Omental fat pad (tissue), 4 donors: Measurements from ENCODE around the gene DEPP1. TPM values are rescaled to one million over a fixed set of nuclear protein-coding genes. Genes with fewer than 3 reads are reported as not detected.

Experiments used
- ATAC-seq: fragments of 150-250 bp; one replicate; pipeline ENCODE4 v1.9.1; 2016; ENCODE audit warnings: mild to moderate bottlenecking, moderate library complexity; ENCODE audit not compliant: low FRiP score
- DNase-seq: peaks from one replicate; pipeline ENCODE4 v3.0.0-alpha.2; 2019; ENCODE audit warnings: low spot score
- total RNA-seq, 4 donors: library from RNA; depleted of rRNA; stranded (reverse); fragments of >200 nt; gene quantifications; one replicate each; pipeline ENCODE4 v1.1.0, GENCODE V29; 2016
- TF ChIP-seq, protein P1 (sequence below), 3 donors: fragments of 450-650 bp; IDR thresholded peaks; one replicate each; pipeline ENCODE4 v1.5.1; 2016 to 2017; ENCODE audit warnings: antibody characterized with exemption in 3 of 3, mild to moderate bottlenecking in 3 of 3, moderate library complexity in 2 of 3

Gene DEPP1
- total RNA-seq, 4 donors from 2014 or later, result 181 to 740 (median 276) TPM

DNA sequence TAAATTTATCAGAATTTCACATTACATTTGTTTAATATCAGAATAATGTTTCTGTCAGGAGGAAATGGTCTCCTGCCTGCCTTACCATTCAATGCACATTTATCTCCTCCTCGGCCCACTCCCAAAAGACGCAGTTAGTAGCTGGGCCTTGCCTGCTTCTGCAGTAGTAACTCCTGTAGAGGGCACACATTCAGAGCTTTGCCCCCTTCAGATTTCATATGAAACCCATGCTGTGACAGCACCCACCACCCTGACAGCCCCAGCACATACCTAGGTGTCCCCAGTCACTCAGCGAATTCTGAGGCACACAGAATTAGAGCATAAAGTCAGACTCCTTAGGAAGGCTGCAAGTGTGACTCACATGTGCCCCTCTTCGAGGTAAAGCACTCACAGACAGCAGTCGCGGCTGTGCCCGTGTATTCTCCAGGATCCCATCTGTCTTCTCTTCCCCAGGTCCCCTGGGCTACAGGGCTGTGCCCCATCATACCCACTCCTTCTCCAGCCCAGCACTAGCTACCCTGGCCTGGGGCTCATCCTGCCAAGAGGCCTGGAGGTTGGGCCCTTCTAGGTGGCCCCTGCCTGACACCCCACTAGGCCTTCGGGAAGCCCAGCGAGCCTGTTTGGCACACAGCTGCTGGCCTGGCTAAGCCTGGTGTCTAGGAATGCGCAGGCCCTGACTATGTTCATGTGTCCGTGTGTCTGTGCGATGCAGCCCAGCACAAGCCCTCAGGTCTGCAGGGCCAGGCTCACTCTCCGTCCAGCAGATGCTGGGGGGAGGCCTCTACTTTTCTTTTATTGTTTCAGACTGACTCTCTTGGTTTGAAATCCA lies 4.7 kb upstream of the DEPP1 start:
- TF ChIP-seq, protein P1, sequence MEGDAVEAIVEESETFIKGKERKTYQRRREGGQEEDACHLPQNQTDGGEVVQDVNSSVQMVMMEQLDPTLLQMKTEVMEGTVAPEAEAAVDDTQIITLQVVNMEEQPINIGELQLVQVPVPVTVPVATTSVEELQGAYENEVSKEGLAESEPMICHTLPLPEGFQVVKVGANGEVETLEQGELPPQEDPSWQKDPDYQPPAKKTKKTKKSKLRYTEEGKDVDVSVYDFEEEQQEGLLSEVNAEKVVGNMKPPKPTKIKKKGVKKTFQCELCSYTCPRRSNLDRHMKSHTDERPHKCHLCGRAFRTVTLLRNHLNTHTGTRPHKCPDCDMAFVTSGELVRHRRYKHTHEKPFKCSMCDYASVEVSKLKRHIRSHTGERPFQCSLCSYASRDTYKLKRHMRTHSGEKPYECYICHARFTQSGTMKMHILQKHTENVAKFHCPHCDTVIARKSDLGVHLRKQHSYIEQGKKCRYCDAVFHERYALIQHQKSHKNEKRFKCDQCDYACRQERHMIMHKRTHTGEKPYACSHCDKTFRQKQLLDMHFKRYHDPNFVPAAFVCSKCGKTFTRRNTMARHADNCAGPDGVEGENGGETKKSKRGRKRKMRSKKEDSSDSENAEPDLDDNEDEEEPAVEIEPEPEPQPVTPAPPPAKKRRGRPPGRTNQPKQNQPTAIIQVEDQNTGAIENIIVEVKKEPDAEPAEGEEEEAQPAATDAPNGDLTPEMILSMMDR (IDR thresholded peaks at IDR 0.05), result no peak
- ATAC-seq (no peak), DNase-seq (no peak)

DNA sequence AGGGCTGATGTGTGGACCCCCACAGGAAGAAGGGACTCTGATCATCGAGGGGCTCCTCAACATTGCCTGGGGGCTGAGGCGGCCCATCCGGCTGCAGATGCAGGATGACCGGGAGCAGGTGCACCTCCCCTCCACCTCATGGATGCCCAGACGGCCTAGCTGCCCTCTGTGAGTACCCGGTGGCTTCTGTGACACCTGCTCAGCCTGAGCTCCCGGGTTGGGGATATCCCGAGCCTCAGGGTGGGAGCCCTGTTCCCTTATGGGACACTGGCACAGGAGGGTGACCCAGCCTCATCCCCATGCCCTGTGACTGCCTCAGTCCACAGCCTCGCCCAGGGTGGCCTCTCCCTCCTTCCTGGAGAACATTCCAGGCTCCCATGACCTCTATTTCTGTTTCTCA lies 3.9 kb upstream of the DEPP1 start:
- DNase-seq, result no peak

DNA sequence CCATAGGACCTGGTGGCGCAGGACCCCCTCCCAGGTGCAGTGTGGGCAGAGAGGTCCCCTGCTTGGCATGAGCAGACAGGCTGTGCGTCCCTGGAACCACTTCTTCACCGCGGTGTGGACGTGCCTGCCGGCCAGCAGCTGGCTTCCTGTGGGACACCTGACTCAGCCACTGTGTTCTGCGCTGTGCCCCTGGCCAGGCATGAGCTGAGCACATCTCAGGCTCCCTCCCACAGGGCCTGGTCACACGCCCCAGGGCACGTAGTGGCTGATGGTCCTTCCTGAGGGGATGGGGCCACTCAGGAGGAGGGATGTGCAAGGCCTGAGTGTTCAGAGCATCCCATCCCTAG lies 3.5 kb upstream of the DEPP1 start:
- ATAC-seq, result no peak
- TF ChIP-seq, protein P1 (IDR thresholded peaks at IDR 0.05), result no peak
- DNase-seq, result no peak

More for the DNA sequence above, 3.9 kb upstream of the DEPP1 start:
- no peak for ATAC-seq
- TF ChIP-seq, protein P1 (IDR thresholded peaks at IDR 0.05), result no peak

DNA sequence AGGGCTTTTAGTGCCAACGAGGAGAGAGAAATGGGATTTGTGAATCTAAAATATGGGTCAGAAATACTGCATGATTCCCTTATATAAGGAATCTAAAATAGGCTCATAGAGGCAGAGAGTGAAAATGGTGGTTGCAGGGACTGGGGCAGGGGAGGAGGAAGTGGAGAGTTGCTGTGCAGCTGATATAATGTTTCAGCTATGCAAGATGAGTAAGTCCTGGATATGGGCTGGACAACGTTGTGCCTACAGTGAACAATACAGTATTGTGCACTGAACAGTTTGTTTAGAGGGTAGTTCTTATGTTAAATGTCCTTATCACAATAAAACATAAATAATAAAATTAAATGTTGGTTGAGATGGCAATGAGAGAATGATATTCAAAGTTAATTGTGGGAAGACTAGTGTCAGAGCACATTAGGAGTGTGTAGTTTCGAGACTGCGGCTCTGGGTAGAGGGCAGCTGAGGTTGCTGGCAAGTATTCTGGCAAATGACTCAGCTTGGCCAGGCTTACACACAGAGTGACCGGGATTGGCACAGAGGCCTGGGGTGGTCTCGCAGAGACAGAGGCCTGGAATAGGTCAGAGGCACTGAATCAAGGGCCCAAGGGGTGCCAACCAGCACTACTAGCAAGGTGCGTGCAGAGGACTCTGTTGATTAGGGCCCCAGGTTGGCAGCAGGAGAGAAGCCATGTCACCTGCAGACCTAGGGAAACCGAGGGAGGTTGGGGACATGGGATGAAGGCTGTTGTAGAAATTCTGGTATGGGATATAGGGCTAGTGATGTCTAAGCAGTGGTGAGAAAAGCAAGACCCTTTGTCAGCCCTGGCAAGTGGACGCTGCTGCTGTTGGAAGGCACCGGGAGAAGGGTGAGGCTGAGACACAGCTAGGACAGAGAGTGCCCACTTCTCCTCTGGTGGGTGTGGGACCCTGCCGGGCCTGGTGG lies 2.8 kb upstream of the DEPP1 start:
- peak; percentile 59 for ATAC-seq
- no peak for DNase-seq
- TF ChIP-seq, protein P1 (IDR thresholded peaks at IDR 0.05), result no peak

DNA sequence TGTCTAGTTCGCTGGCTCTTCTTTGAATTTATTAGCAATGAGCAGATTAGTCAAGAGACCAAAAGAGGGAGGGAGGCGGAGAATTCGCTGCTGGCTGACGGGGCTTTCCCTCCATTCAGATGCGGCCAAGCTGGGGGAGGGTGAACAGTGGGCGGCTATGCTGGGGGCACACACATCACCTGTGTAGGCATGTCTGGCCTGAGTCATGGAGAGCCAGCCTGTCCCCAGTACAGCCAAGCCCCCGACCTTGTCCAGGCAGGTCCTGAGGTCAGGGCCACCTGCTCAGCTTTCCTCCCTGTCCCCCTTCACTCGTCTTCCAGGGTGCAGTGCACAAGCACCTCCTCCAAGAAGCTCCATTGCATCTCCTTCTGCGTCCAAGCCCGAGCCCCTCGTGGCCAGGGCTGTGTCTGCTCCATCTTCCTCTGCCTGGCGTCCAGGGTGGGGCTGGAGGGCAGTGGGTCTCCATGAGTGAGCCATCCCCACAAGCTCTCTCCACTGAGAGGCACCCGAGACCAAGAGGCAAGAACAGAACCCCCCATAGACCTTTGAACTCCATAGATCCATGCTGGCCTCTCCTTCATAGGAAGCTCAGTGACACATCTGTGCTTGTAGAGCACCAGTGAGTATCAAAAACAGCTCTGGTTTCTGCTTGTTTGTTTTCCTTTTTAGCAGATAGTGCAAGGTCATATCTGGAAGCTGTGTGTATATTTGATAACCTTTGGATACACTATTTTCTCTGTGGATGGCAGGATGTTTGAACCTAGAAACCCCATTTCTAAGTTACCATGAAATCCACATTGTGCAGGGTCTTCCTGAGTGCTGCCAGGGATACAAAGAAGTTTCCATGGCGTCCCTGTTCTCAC lies 1.9 kb upstream of the DEPP1 start:
- no peak for ATAC-seq
- TF ChIP-seq, protein P1 (IDR thresholded peaks at IDR 0.05), result no peak
- DNase-seq, result no peak

DNA sequence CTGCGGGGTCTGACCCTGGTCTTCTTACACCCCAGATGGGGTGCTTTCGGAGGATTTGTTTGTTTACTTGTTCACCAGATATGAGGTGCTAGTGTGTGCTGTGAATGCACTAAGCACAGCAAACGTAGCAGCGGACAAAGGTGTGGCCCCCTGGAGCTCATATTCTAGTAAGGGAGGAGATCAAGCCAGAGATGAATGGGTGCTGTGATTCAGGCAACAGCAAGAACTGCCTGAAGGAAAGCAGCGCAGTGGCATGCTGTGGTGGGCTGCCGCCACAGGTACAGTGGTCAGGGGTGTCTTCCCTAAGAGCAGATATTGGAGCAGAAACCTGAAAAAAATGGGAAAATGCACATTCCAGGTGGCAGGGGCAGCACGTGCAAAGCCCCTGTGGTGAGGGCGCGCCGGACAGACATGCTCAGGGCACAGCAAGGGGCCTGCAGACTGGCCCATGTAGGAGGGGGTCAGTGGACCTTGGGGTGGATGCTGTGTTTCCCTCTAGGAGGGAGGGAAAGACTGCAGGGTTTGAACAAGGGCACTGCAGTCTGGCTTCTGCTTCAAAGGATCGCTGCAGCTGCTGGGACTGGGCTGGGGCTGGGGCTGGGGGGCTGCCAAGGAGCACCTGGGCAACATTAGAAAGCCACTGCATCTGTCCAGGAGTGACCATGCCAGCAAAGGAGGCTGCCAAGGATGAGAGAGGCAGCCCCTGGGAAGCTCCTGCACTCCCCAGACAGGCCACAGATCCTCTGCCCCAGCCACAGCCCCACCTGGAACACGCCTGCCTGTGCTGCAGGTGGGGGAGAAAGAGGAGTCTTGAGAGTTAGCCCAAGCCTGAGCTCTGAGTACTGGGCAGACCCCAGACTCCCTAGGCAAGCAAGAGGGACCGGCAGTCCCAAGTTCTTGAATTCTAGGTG lies 927 bp upstream of the DEPP1 start:
- ATAC-seq (no peak), DNase-seq (no peak)
- TF ChIP-seq, protein P1 (IDR thresholded peaks at IDR 0.05), result no peak
